IMR-90 (cell line): Measurements from ENCODE around the gene FCHSD2. TPM values are rescaled to one million over a fixed set of nuclear protein-coding genes. Genes with fewer than 3 reads are reported as not detected.

Experiments used
- ATAC-seq: fragments of 200-7000 bp; cut with Tn5 transposase; 2 replicates; pipeline ENCODE4 v1.9.1; 2020; ENCODE audit warnings: low read depth, mild to moderate bottlenecking, moderate library complexity
- BruUV-seq: library from RNA; stranded (reverse); fragments of 400-500 nt; replicated peaks from 2 replicates; lab custom pipeline; 2021; lab: Mats Ljungman, UMichigan
- CTCF ChIA-PET: fragments of 300-600 bp; formaldehyde crosslinking; extraction: SDS; loops from one replicate; lab custom pipeline; 2021; ENCODE audit warnings: antibody characterized with exemption; lab: Yijun Ruan, JAX
- POLR2A ChIA-PET: fragments of 300-600 bp; sonication (Branson Sonifier 250); formaldehyde crosslinking; loops from one replicate; lab custom pipeline; 2022; ENCODE audit warnings: antibody characterized with exemption; ENCODE audit not compliant: unreplicated experiment; lab: Charles Lee
- DNase-seq: peaks from one replicate; pipeline ENCODE4 v3.0.0; 2013
- H2AFZ ChIP-seq: replicated peaks from 2 replicates; pipeline ENCODE3; 2013; ENCODE audit warnings: low read length, mild to moderate bottlenecking; ENCODE audit not compliant: poor library complexity
- H2AK5ac ChIP-seq: 2 replicates; pipeline ENCODE4 v1.6.1; 2013; ENCODE audit warnings: low read depth, low read length, inconsistent platforms
- H2AK9ac ChIP-seq: replicated peaks from 2 replicates; pipeline ENCODE3; 2013; ENCODE audit warnings: mild to moderate bottlenecking, low read depth, low read length, moderate library complexity; ENCODE audit not compliant: poor library complexity
- H2BK120ac ChIP-seq: 2 replicates; pipeline ENCODE4 v1.6.1; 2013; ENCODE audit warnings: low read depth, low read length, inconsistent platforms
- H2BK15ac ChIP-seq: 3 replicates; pipeline ENCODE4 v1.6.1; 2013; ENCODE audit warnings: low read depth, low read length, inconsistent platforms
- H2BK20ac ChIP-seq: 2 replicates; pipeline ENCODE4 v1.6.1; 2013; ENCODE audit warnings: low read depth, mild to moderate bottlenecking, inconsistent platforms, low read length, moderate library complexity
- H2BK5ac ChIP-seq: 2 replicates; pipeline ENCODE4 v1.6.1; 2013; ENCODE audit warnings: mild to moderate bottlenecking, low read depth, low read length, inconsistent platforms; ENCODE audit not compliant: poor library complexity, severe bottlenecking
- H3K14ac ChIP-seq: replicated peaks from 2 replicates; pipeline ENCODE4 v1.6.1; 2013; ENCODE audit warnings: low read depth, low read length, inconsistent platforms
- H3K18ac ChIP-seq: 2 replicates; pipeline ENCODE4 v1.6.1; 2013; ENCODE audit warnings: low read depth, low read length, control low read depth
- H3K23ac ChIP-seq: 2 replicates; pipeline ENCODE4 v1.6.1; 2013; ENCODE audit warnings: low read depth, low read length, inconsistent platforms
- H3K27ac ChIP-seq: 2 replicates; pipeline ENCODE4 v1.5.1; 2013; ENCODE audit warnings: mild to moderate bottlenecking, control low read depth, low read length; ENCODE audit not compliant: insufficient read depth
- H3K27me3 ChIP-seq: 2 replicates; pipeline ENCODE4 v1.6.1; 2013; ENCODE audit warnings: low read length; ENCODE audit not compliant: control insufficient read depth, insufficient read depth
- H3K36me3 ChIP-seq: 2 replicates; pipeline ENCODE4 v1.6.1; 2013; ENCODE audit warnings: low read length, mixed read lengths; ENCODE audit not compliant: control insufficient read depth, insufficient read depth
- H3K4ac ChIP-seq: 2 replicates; pipeline ENCODE4 v1.6.1; 2013; ENCODE audit warnings: low read depth, low read length, inconsistent platforms
- H3K4me1 ChIP-seq: 2 replicates; pipeline ENCODE4 v1.6.1; 2013; ENCODE audit warnings: low read length, mixed read lengths; ENCODE audit not compliant: control insufficient read depth, insufficient read depth
- H3K4me2 ChIP-seq: 2 replicates; pipeline ENCODE4 v1.6.1; 2013; ENCODE audit warnings: low read depth, mild to moderate bottlenecking, control low read depth, low read length, moderate library complexity
- H3K4me3 ChIP-seq: 2 replicates; pipeline ENCODE4 v1.5.1; 2013; ENCODE audit warnings: low read depth, mild to moderate bottlenecking, control low read depth, low read length, moderate library complexity; ENCODE audit not compliant: insufficient read depth
- H3K56ac ChIP-seq: 2 replicates; pipeline ENCODE4 v1.6.1; 2013; ENCODE audit warnings: low read length, inconsistent platforms; ENCODE audit not compliant: insufficient read depth; ENCODE audit errors: extremely low read depth
- H3K79me1 ChIP-seq, 2 experiments: 2 replicates each; pipeline ENCODE4 v1.6.1; 2013; ENCODE audit warnings: low read length in 2 of 2, inconsistent platforms in 1 of 2, low read depth in 1 of 2
- H3K9ac ChIP-seq: 2 replicates; pipeline ENCODE4 v1.6.1; 2013; ENCODE audit warnings: low read depth, low read length, control low read depth
- H3K9me1 ChIP-seq: 2 replicates; pipeline ENCODE4 v1.6.1; 2013; ENCODE audit warnings: low read length, inconsistent platforms; ENCODE audit not compliant: insufficient read depth
- H3K9me3 ChIP-seq: 2 replicates; pipeline ENCODE4 v1.6.1; 2013; ENCODE audit warnings: low read length; ENCODE audit not compliant: control insufficient read depth, insufficient read depth
- H4K20me1 ChIP-seq: 2 replicates; pipeline ENCODE4 v1.6.1; 2013; ENCODE audit warnings: low read length, inconsistent platforms; ENCODE audit not compliant: insufficient read depth
- H4K5ac ChIP-seq: 2 replicates; pipeline ENCODE4 v1.6.1; 2013; ENCODE audit warnings: mild to moderate bottlenecking, low read depth, low read length, control low read depth
- H4K8ac ChIP-seq, 2 experiments: 2 replicates each; pipeline ENCODE4 v1.6.1; 2013; ENCODE audit warnings: low read depth in 2 of 2, low read length in 2 of 2, control low read depth in 1 of 2, inconsistent platforms in 1 of 2
- H4K91ac ChIP-seq: 2 replicates; pipeline ENCODE4 v1.6.1; 2013; ENCODE audit warnings: low read depth, low read length, inconsistent platforms; ENCODE audit not compliant: insufficient read depth
- BHLHE40 ChIP-seq: fragments of 150-350 bp; IDR thresholded peaks from 2 replicates; pipeline ENCODE4 v1.6.1; 2016; ENCODE audit warnings: mild to moderate bottlenecking, low read depth, low read length
- CEBPB ChIP-seq: IDR thresholded peaks from 2 replicates; pipeline ENCODE4 v1.6.1; 2012; ENCODE audit warnings: low read depth, low read length, improper control_type of control experiment
- CHD1 ChIP-seq: IDR thresholded peaks from 2 replicates; pipeline ENCODE4 v1.6.1; 2012; ENCODE audit warnings: low read depth, low read length, improper control_type of control experiment
- FOS ChIP-seq: fragments of 150-350 bp; IDR thresholded peaks from 2 replicates; pipeline ENCODE4 v1.6.1; 2016; ENCODE audit warnings: low read depth, low read length
- MAFK ChIP-seq: IDR thresholded peaks from 2 replicates; pipeline ENCODE4 v1.6.1; 2012; ENCODE audit warnings: low read depth, low read length, improper control_type of control experiment
- MAZ ChIP-seq: IDR thresholded peaks from 2 replicates; pipeline ENCODE4 v1.6.1; 2012; ENCODE audit warnings: low read depth, mild to moderate bottlenecking, low read length, improper control_type of control experiment, moderate library complexity, borderline replicate concordance
- MXI1 ChIP-seq: IDR thresholded peaks from 2 replicates; pipeline ENCODE4 v1.6.1; 2012; ENCODE audit warnings: low read depth, mild to moderate bottlenecking, low read length, moderate library complexity, borderline replicate concordance
- NFE2L2 ChIP-seq: fragments of 150-350 bp; IDR thresholded peaks from 2 replicates; pipeline ENCODE4 v1.6.1; 2016; ENCODE audit warnings: low read depth, mild to moderate bottlenecking, low read length
- RAD21 ChIP-seq: IDR thresholded peaks from 2 replicates; pipeline ENCODE4 v1.6.1; 2012; ENCODE audit warnings: low read length, improper control_type of control experiment
- RCOR1 ChIP-seq: IDR thresholded peaks from 2 replicates; pipeline ENCODE4 v1.6.1; 2012; ENCODE audit warnings: mild to moderate bottlenecking, low read length, improper control_type of control experiment; ENCODE audit not compliant: insufficient replicate concordance
- RFX5 ChIP-seq: IDR thresholded peaks from 2 replicates; pipeline ENCODE4 v1.8.0; 2012; ENCODE audit warnings: low read depth, mild to moderate bottlenecking, low read length, moderate library complexity
- SMC3 ChIP-seq: fragments of 150-350 bp; IDR thresholded peaks from 2 replicates; pipeline ENCODE4 v1.6.1; 2016; ENCODE audit warnings: low read depth, mild to moderate bottlenecking, antibody characterized with exemption, low read length, moderate library complexity
- WGBS, 2 experiments: methylation state at CpG; one replicate each; pipeline versions ENCODE4 v1.1.5 to v1.1.7; 2013; ENCODE audit warnings: missing lambda C conversion rate in 2 of 2; ENCODE audit not compliant: insufficient read length in 1 of 2; ENCODE audit errors: extremely low coverage in 2 of 2; 5-methylcytosine and 5-hydroxymethylcytosine counted together
- dilution Hi-C: fragments of 300-500 bp; cut with HindIII; formaldehyde crosslinking; loops from one replicate; pipeline ENCODE4 v1.14.3; 2018; ENCODE audit warnings: low sequenced_read_pairs; ENCODE audit not compliant: unreplicated experiment
- in situ Hi-C: fragments of 300-500 bp; cut with MboI; formaldehyde crosslinking; loops from 3 replicates; pipeline ENCODE4 v1.14.3; 2019; ENCODE audit warnings: low sequenced_read_pairs, inconsistent platforms, mixed read lengths
- intact Hi-C: fragments of 100-400 bp; cut with micrococcal nuclease; formaldehyde crosslinking; loops from 2 replicates; pipeline ENCODE4 v1.10.0; 2022
- polyA plus RNA-seq, 3 experiments: library from polyadenylated mRNA; depleted of rRNA; stranded (reverse); fragments of >200 nt; gene quantifications; 2 replicates each; pipeline ENCODE4 v1.2.3, GENCODE V29; 2012; ENCODE audit warnings: low replicate concordance in 1 of 3
- total RNA-seq: library from RNA; depleted of rRNA; stranded (reverse); fragments of >200 nt; gene quantifications from 2 replicates; pipeline ENCODE4 v1.2.3, GENCODE V29; 2012
- TF ChIP-seq, protein P1 (sequence below): fragments of 150-350 bp; IDR thresholded peaks from 2 replicates; pipeline ENCODE4 v1.6.1; 2016; ENCODE audit warnings: low read depth, mild to moderate bottlenecking, low read length, moderate library complexity, borderline replicate concordance
- TF ChIP-seq, protein P2 (sequence below): conservative IDR thresholded peaks from 2 replicates; pipeline ENCODE4 v1.5.1; 2012; ENCODE audit warnings: mild to moderate bottlenecking, low read depth, low read length, improper control_type of control experiment

FCHSD2 gene
- total and polyA plus RNA-seq, 2 of the 4 experiments (the other 2 are of a cell fraction): 5.9 to 18.7 TPM

DNA sequence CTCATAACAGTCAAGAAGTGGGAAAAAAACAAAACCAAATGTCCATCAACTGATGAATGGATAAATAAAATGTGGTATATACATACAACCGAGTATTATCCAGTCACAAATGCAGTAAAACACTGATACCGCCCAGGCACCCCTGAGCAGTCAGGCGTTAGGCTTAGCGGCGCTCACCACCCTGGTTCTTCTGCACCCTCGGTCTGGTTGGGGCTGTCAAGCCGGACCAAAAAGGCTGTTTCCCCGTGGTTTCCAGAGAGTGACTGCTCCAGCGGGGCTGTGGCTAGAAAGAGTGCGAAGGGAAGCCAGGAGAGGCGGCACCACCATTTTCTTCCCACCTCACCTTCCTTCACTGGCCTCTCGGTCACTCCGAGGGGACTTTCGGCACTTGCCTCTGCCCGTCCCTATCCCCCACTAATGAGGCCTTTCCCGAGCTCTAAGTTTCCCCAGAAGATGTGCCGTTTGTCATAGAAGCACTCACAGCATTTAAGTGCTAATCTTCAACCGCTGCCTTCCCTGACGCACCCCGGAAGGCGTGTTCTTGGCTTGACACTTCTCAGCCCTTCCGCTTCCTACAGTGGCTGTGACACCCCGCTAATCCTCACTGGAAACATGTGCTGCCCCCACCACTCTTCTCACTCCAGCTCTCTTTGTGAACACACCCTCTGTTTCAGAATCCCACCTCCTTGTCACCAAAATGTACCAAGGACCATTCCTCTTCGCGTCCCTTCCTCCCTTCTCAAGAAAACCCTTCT lies 42.4 kb downstream of the FCHSD2 start:
- no peak overlapping the region for H2AFZ ChIP-seq
- H3K27me3 ChIP-seq: no peaks in the 10 kb centered on the region
- H3K4ac ChIP-seq: no peak overlapping the region
- H3K4me3 ChIP-seq: no peak overlapping the region
- peaks cover 31% of the 10 kb centered on the region; the same call in 1 of the 2 replicates for H4K20me1 ChIP-seq
- H4K8ac ChIP-seq: no peak overlapping the region
- H3K27ac ChIP-seq: no peak overlapping the region
- no peak overlapping the region for H3K14ac ChIP-seq
- no peak overlapping the region for H2BK5ac ChIP-seq
- no peaks in the 10 kb centered on the region for H3K9me3 ChIP-seq
- H2BK20ac ChIP-seq: no peak overlapping the region
- no peak overlapping the region for H4K5ac ChIP-seq
- no peak overlapping the region for H2BK15ac ChIP-seq
- H3K4me2 ChIP-seq: no peak overlapping the region
- dilution Hi-C loops: no loop called here
- ChIA-PET CTCF (no interaction called here), POLR2A (no interaction called here)
- 92% methylated on average over 15 of the region's 25 CpGs; no CpG with 5 or more reads in 1 of the 2 experiments for WGBS, 2 experiments
- TF ChIP-seq MAZ (no peak), CHD1 (no peak), CEBPB (no peak), RCOR1 (no peak), FOS (no peak), BHLHE40 (no peak), MAFK (no peak), RAD21 (no peak), MXI1 (no peak), RFX5 (no peak), SMC3 (no peak), NFE2L2 (no peak)
- TF ChIP-seq, protein P1, sequence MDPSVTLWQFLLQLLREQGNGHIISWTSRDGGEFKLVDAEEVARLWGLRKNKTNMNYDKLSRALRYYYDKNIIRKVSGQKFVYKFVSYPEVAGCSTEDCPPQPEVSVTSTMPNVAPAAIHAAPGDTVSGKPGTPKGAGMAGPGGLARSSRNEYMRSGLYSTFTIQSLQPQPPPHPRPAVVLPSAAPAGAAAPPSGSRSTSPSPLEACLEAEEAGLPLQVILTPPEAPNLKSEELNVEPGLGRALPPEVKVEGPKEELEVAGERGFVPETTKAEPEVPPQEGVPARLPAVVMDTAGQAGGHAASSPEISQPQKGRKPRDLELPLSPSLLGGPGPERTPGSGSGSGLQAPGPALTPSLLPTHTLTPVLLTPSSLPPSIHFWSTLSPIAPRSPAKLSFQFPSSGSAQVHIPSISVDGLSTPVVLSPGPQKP: no peak
- TF ChIP-seq, protein P2, sequence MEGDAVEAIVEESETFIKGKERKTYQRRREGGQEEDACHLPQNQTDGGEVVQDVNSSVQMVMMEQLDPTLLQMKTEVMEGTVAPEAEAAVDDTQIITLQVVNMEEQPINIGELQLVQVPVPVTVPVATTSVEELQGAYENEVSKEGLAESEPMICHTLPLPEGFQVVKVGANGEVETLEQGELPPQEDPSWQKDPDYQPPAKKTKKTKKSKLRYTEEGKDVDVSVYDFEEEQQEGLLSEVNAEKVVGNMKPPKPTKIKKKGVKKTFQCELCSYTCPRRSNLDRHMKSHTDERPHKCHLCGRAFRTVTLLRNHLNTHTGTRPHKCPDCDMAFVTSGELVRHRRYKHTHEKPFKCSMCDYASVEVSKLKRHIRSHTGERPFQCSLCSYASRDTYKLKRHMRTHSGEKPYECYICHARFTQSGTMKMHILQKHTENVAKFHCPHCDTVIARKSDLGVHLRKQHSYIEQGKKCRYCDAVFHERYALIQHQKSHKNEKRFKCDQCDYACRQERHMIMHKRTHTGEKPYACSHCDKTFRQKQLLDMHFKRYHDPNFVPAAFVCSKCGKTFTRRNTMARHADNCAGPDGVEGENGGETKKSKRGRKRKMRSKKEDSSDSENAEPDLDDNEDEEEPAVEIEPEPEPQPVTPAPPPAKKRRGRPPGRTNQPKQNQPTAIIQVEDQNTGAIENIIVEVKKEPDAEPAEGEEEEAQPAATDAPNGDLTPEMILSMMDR: no peak
- in situ Hi-C loops: no loop called here
- H2AK5ac ChIP-seq: 0 out of 2 replicates have a peak overlapping the region, but pooled peaks have one; percentile 1
- no peak overlapping the region for H2AK9ac ChIP-seq
- no peaks in the 10 kb centered on the region for H3K36me3 ChIP-seq
- intact Hi-C loops: no loop called here
- H4K91ac ChIP-seq: no peak overlapping the region
- no peak overlapping the region for H3K18ac ChIP-seq
- H3K79me1 ChIP-seq: peaks cover 26 to 51% of the 10 kb centered on the region in 2 experiments
- H3K23ac ChIP-seq: no peak overlapping the region
- H2BK120ac ChIP-seq: no peak overlapping the region
- H3K56ac ChIP-seq: no peak overlapping the region
- ATAC-seq (no peak), DNase-seq (no peak)
- no peaks in the 10 kb centered on the region for H3K4me1 ChIP-seq
- peaks cover 5% of the 10 kb centered on the region for H3K9me1 ChIP-seq
- H3K9ac ChIP-seq: no peak overlapping the region
- no TSS peak for BruUV-seq
